Naive thymus-derived CD4-positive, alpha-beta T cell (primary cell): ENCODE data around the gene SEZ6. TPM values are rescaled to one million over a fixed set of nuclear protein-coding genes. Genes with fewer than 3 reads are reported as not detected.

ENCODE experiments used
- ATAC-seq: fragments of 150-1000 bp; cut with Tn5 transposase; 2 replicates; pipeline ENCODE4 v1.10.0; 2021; ENCODE audit warnings: mild to moderate bottlenecking, moderate library complexity
- CTCF ChIA-PET: fragments of 350-600 bp; sonication (Branson Sonifier 250); formaldehyde crosslinking; loops from one replicate; lab custom pipeline; 2021; ENCODE audit warnings: antibody characterized with exemption; lab: Charles Lee
- POLR2A ChIA-PET: fragments of 350-600 bp; sonication (Branson Sonifier 250); formaldehyde crosslinking; loops from one replicate; lab custom pipeline; 2021; ENCODE audit warnings: antibody characterized with exemption, inconsistent platforms; lab: Charles Lee
- DNase-seq, 9 donors: peaks; one replicate each; pipeline versions ENCODE4 v3.0.0 to v3.0.0-alpha.2; 2020 to 2022; ENCODE audit warnings: mixed read lengths in 1 of 9
- H3K27ac ChIP-seq: one replicate; pipeline ENCODE4 v1.7.0; 2013; ENCODE audit warnings: mild to moderate bottlenecking, low read depth, low read length, moderate library complexity
- H3K27me3 ChIP-seq, 2 donors: one replicate each; pipeline ENCODE4 v1.7.0; 2013; ENCODE audit warnings: low read length in 2 of 2, mild to moderate bottlenecking in 2 of 2, moderate library complexity in 2 of 2; ENCODE audit not compliant: control insufficient read depth in 2 of 2, insufficient read depth in 2 of 2
- H3K36me3 ChIP-seq, 3 experiments: 1 replicate in 2 of 3; 2 replicates in 1 of 3; pipeline ENCODE4 v1.7.0; 2013; ENCODE audit warnings: low read length in 3 of 3, mild to moderate bottlenecking in 3 of 3, moderate library complexity in 1 of 3; ENCODE audit not compliant: insufficient read depth in 3 of 3, control insufficient read depth in 2 of 3
- H3K4me1 ChIP-seq, 2 donors: one replicate each; pipeline ENCODE4 v1.7.0; 2013; ENCODE audit warnings: low read length in 2 of 2, mild to moderate bottlenecking in 2 of 2, moderate library complexity in 1 of 2; ENCODE audit not compliant: control insufficient read depth in 2 of 2, insufficient read depth in 2 of 2
- H3K4me3 ChIP-seq: 2 replicates; pipeline ENCODE4 v1.7.0; 2013; ENCODE audit warnings: mild to moderate bottlenecking, low read length
- H3K9me3 ChIP-seq, 3 experiments: 1 replicate in 2 of 3; 2 replicates in 1 of 3; pipeline ENCODE4 v1.7.0; 2013; ENCODE audit warnings: low read length in 3 of 3; ENCODE audit not compliant: control insufficient read depth in 2 of 3
- H3K27ac Mint-ChIP-seq, 9 donors: one replicate each; pipeline ENCODE4 v1.8.0; 2020 to 2022; ENCODE audit warnings: mixed read lengths in 9 of 9, mild to moderate bottlenecking in 8 of 9, moderate library complexity in 5 of 9, inconsistent platforms in 2 of 9
- H3K27me3 Mint-ChIP-seq, 5 donors: one replicate each; pipeline ENCODE4 v1.8.0; 2021 to 2022; ENCODE audit warnings: mixed read lengths in 5 of 5, mild to moderate bottlenecking in 1 of 5
- H3K36me3 Mint-ChIP-seq, 5 donors: one replicate each; pipeline ENCODE4 v1.8.0; 2020 to 2022; ENCODE audit warnings: mixed read lengths in 5 of 5, mild to moderate bottlenecking in 3 of 5, inconsistent platforms in 1 of 5
- H3K4me1 Mint-ChIP-seq, 7 donors: one replicate each; pipeline ENCODE4 v1.8.0; 2020 to 2022; ENCODE audit warnings: mixed read lengths in 7 of 7, mild to moderate bottlenecking in 3 of 7, inconsistent platforms in 1 of 7
- H3K4me3 Mint-ChIP-seq, 10 donors: one replicate each; pipeline ENCODE4 v1.8.0; 2020 to 2022; ENCODE audit warnings: mild to moderate bottlenecking in 10 of 10, mixed read lengths in 10 of 10, moderate library complexity in 6 of 10, inconsistent platforms in 2 of 10
- H3K9me3 Mint-ChIP-seq, 11 donors: one replicate each; pipeline ENCODE4 v1.8.0; 2020 to 2022; ENCODE audit warnings: mixed read lengths in 11 of 11, mild to moderate bottlenecking in 4 of 11, inconsistent platforms in 1 of 11, moderate library complexity in 1 of 11
- intact Hi-C, 2 donors: fragments of 100-400 bp; cut with micrococcal nuclease; formaldehyde crosslinking; loops; one replicate each; pipeline ENCODE4 v1.15.1; 2023
- polyA plus RNA-seq, 2 donors: library from polyadenylated mRNA; unstranded; fragments of 300-500 nt; fragmentation: Illumina TruSeq; gene quantifications; one replicate each; pipeline ENCODE4 v1.2.3, GENCODE V29; 2021
- total RNA-seq, 6 experiments: library from RNA in 5 of 6; stranded (reverse) in 5 of 6; gene quantifications; 1 replicate in 5 of 6; 2 replicates in 1 of 6; pipeline ENCODE4 v1.2.3 and lab custom pipeline; 2021 to 2026

SEZ6 gene
- total RNA-seq, result 1 to 10 TPM in 1 of 5 experiments, under 1 TPM in 1, not detected in 3; 0.40 to 2.0 TPM
- under 1 TPM; 0.63 to 0.66 TPM for polyA plus RNA-seq
- 0.81 reads per million for total RNA-seq (lab: John Stamatoyannopoulos, UW)

GRCh38 chr17:29005936-29006511, at the start of gene SEZ6:
Gene SEZ6, minus strand, starts transcription at chr17:29006033. Its CDS starts 164 bp downstream, at chr17:29005869.
- Histone ChIP-seq H3K9me3 (no peaks in the 10 kb centered on the region), H3K36me3 (no peaks in the 10 kb centered on the region), H3K4me3 (no peak within 1 kb of the TSS), H3K27ac (no peak within 1 kb of the TSS), H3K27me3 (peaks cover 0 to 16% of the 10 kb centered on the region in 2 donors), H3K4me1 (no peaks in the 10 kb centered on the region)
- intact Hi-C loops, result no loop called here
- ATAC-seq (peak; percentile 83), DNase-seq (peak; percentile 26 to 85 (median 57))
- peaks cover 0 to 4% (median 0%) of the 10 kb centered on the region in 7 donors for H3K4me1 Mint-ChIP-seq
- ChIA-PET POLR2A (no interaction called here), CTCF (no interaction called here)
- peaks cover 0 to 5% (median 0%) of the 10 kb centered on the region in 11 donors for H3K9me3 Mint-ChIP-seq
- peak within 1 kb of the TSS in 4 of 10 donors; percentile 12 to 65 (median 24) for H3K4me3 Mint-ChIP-seq
- peaks cover 0 to 5% (median 4%) of the 10 kb centered on the region in 5 donors for H3K36me3 Mint-ChIP-seq
- peaks cover 44 to 69% (median 58%) of the 10 kb centered on the region in 5 donors for H3K27me3 Mint-ChIP-seq
- peak within 1 kb of the TSS in 1 of 9 donors; percentile 16 for H3K27ac Mint-ChIP-seq

GRCh38 chr17:29054835-29055234, 49.0 kb upstream of the SEZ6 start:
- Mint-ChIP-seq H3K4me3 (no peak overlapping the region), H3K9me3 (no peaks in the 10 kb centered on the region), H3K27me3 (peaks cover 0 to 7% (median 3%) of the 10 kb centered on the region in 5 donors), H3K36me3 (no peaks in the 10 kb centered on the region), H3K4me1 (no peaks in the 10 kb centered on the region), H3K27ac (no peak overlapping the region)
- CTCF ChIA-PET, result no interaction called here
- DNase-seq (no peak), ATAC-seq (no peak)
- intact Hi-C loops, result no loop called here
- Histone ChIP-seq H3K27ac (no peak overlapping the region), H3K36me3 (no peaks in the 10 kb centered on the region), H3K4me3 (no peak overlapping the region), H3K4me1 (no peaks in the 10 kb centered on the region), H3K27me3 (no peaks in the 10 kb centered on the region), H3K9me3 (no peaks in the 10 kb centered on the region)
- POLR2A ChIA-PET, result interaction anchor here (0.7 kb wide), 1 partner anchor 41 kb away, joined by 3 read pairs; no protein-coding TSS in a partner anchor

GRCh38 chr17:29051731-29052130, 45.9 kb upstream of the SEZ6 start:
- H3K4me3 Mint-ChIP-seq, result no peak overlapping the region
- no peak overlapping the region for H3K4me3 ChIP-seq
- no peak for DNase-seq
- H3K36me3 Mint-ChIP-seq, result no peaks in the 10 kb centered on the region
- H3K4me1 ChIP-seq, result no peaks in the 10 kb centered on the region
- intact Hi-C loops, result no loop called here
- H3K9me3 ChIP-seq, result no peaks in the 10 kb centered on the region
- H3K27me3 ChIP-seq, result no peaks in the 10 kb centered on the region
- no peak overlapping the region for H3K27ac ChIP-seq
- POLR2A ChIA-PET, result no interaction called here
- CTCF ChIA-PET, result no interaction called here
- peaks cover 0 to 19% (median 6%) of the 10 kb centered on the region in 5 donors for H3K27me3 Mint-ChIP-seq
- H3K36me3 ChIP-seq, result no peaks in the 10 kb centered on the region
- H3K27ac Mint-ChIP-seq, result no peak overlapping the region
- H3K4me1 Mint-ChIP-seq, result no peaks in the 10 kb centered on the region
- no peaks in the 10 kb centered on the region for H3K9me3 Mint-ChIP-seq
- no peak for ATAC-seq

GRCh38 chr17:29051194-29051593, 45.4 kb upstream of the SEZ6 start:
- ATAC-seq (no peak), DNase-seq (no peak)
- Mint-ChIP-seq H3K27ac (no peak overlapping the region), H3K9me3 (no peaks in the 10 kb centered on the region), H3K27me3 (peaks cover 3 to 18% (median 10%) of the 10 kb centered on the region in 5 donors), H3K4me1 (no peaks in the 10 kb centered on the region), H3K36me3 (no peaks in the 10 kb centered on the region), H3K4me3 (no peak overlapping the region)
- Histone ChIP-seq H3K4me3 (no peak overlapping the region), H3K4me1 (no peaks in the 10 kb centered on the region), H3K27ac (no peak overlapping the region), H3K27me3 (no peaks in the 10 kb centered on the region), H3K9me3 (no peaks in the 10 kb centered on the region), H3K36me3 (no peaks in the 10 kb centered on the region)
- ChIA-PET CTCF (no interaction called here), POLR2A (no interaction called here)
- intact Hi-C loops, result no loop called here

- CTCF ChIA-PET, result no interaction called here
- no peaks in the 10 kb centered on the region for H3K27me3 ChIP-seq
- H3K27me3 Mint-ChIP-seq, result peaks cover 3 to 21% (median 15%) of the 10 kb centered on the region in 5 donors
Measured at GRCh38 chr17:29050176-29050575, 44.3 kb upstream of the SEZ6 start.

GRCh38 chr17:29049541-29050145, 43.8 kb upstream of the SEZ6 start:
- H3K9me3 Mint-ChIP-seq, result no peaks in the 10 kb centered on the region
- H3K27ac Mint-ChIP-seq, result no peak overlapping the region
- no peaks in the 10 kb centered on the region for H3K36me3 ChIP-seq
- no peaks in the 10 kb centered on the region for H3K9me3 ChIP-seq
- ChIA-PET CTCF (no interaction called here), POLR2A (no interaction called here)
- no peak overlapping the region for H3K27ac ChIP-seq
- H3K4me1 ChIP-seq, result no peaks in the 10 kb centered on the region
- ATAC-seq (no peak), DNase-seq (no peak)
- H3K36me3 Mint-ChIP-seq, result no peaks in the 10 kb centered on the region
- intact Hi-C loops, result no loop called here
- H3K4me3 Mint-ChIP-seq, result no peak overlapping the region
- H3K27me3 Mint-ChIP-seq, result peaks cover 3 to 21% (median 15%) of the 10 kb centered on the region in 5 donors
- no peaks in the 10 kb centered on the region for H3K4me1 Mint-ChIP-seq
- no peak overlapping the region for H3K4me3 ChIP-seq
- H3K27me3 ChIP-seq, result no peaks in the 10 kb centered on the region

More at GRCh38 chr17:29050176-29050575, 44.3 kb upstream of the SEZ6 start:
- Histone ChIP-seq H3K36me3 (no peaks in the 10 kb centered on the region), H3K4me1 (no peaks in the 10 kb centered on the region), H3K9me3 (no peaks in the 10 kb centered on the region), H3K27ac (no peak overlapping the region), H3K4me3 (no peak overlapping the region)
- POLR2A ChIA-PET, result no interaction called here
- DNase-seq (no peak), ATAC-seq (no peak)
- Mint-ChIP-seq H3K4me3 (no peak overlapping the region), H3K36me3 (no peaks in the 10 kb centered on the region), H3K27ac (no peak overlapping the region), H3K4me1 (no peaks in the 10 kb centered on the region), H3K9me3 (no peaks in the 10 kb centered on the region)
- intact Hi-C loops, result no loop called here
